Measurements from ENCODE around the gene HBE1.

GRCh38 chr11:5300251-5300650 lies 30.5 kb upstream of the HBE1 start:
- no peak for TF ChIP-seq POLR2A (IDR thresholded peaks at IDR 0.05)
- TF ChIP-seq CTCF (IDR thresholded peaks at IDR 0.05), result no peak

Measured in body of pancreas (tissue), 4 donors.